ENCODE measurements around the gene NEDD4L. TPM values are rescaled to one million over a fixed set of nuclear protein-coding genes. Genes with fewer than 3 reads are reported as not detected.

Gene NEDD4L
- total and polyA plus RNA-seq, 8 donors, result 88.0 to 159 (median 95.2) TPM

GRCh38 chr18:58298251-58299134 lies 254.5 kb downstream of the NEDD4L start:
- H3K4me3 ChIP-seq, result no peak overlapping the region
- DNase-seq (no peak), ATAC-seq (no peak)
- no peak for TF ChIP-seq CTCF (IDR thresholded peaks at IDR 0.05)
- H3K27ac ChIP-seq, result no peak overlapping the region
- H3K27me3 ChIP-seq, result no peaks in the 10 kb centered on the region
- no peaks in the 10 kb centered on the region for H3K9me3 ChIP-seq
- peaks cover 0 to 5% of the 10 kb centered on the region in 2 donors for H3K4me1 ChIP-seq
- H3K36me3 ChIP-seq, result no peaks in the 10 kb centered on the region
- intact Hi-C loops (cut with DNase I), result no loop called here

GRCh38 chr18:58299135-58299473 lies 255.1 kb downstream of the NEDD4L start:
- no peak overlapping the region for H3K4me3 ChIP-seq
- H3K36me3 ChIP-seq, result no peaks in the 10 kb centered on the region
- no peak for TF ChIP-seq CTCF (IDR thresholded peaks at IDR 0.05)
- no peaks in the 10 kb centered on the region for H3K27me3 ChIP-seq
- no peak for ATAC-seq
- peaks cover 0 to 9% of the 10 kb centered on the region in 2 donors for H3K4me1 ChIP-seq
- H3K9me3 ChIP-seq, result no peaks in the 10 kb centered on the region
- intact Hi-C loops (cut with DNase I), result no loop called here
- DNase-seq, result no peak
- no peak overlapping the region for H3K27ac ChIP-seq

GRCh38 chr18:58299936-58300335 lies 255.9 kb downstream of the NEDD4L start:
- Histone ChIP-seq H3K27me3 (no peaks in the 10 kb centered on the region), H3K36me3 (no peaks in the 10 kb centered on the region), H3K4me3 (no peak overlapping the region), H3K4me1 (peaks cover 0 to 9% of the 10 kb centered on the region in 2 donors), H3K27ac (no peak overlapping the region), H3K9me3 (no peaks in the 10 kb centered on the region)
- no peak for ATAC-seq
- TF ChIP-seq CTCF (IDR thresholded peaks at IDR 0.05), result no peak
- intact Hi-C loops (cut with DNase I), result no loop called here
- DNase-seq, result no peak

- TF ChIP-seq CTCF (IDR thresholded peaks at IDR 0.05), result no peak
- H3K4me1 ChIP-seq, result peaks cover 0 to 9% of the 10 kb centered on the region in 2 donors
- H3K9me3 ChIP-seq, result peaks cover 0 to 9% of the 10 kb centered on the region in 2 donors
- no peak overlapping the region for H3K27ac ChIP-seq
- ATAC-seq (no peak), DNase-seq (no peak)
- H3K4me3 ChIP-seq, result no peak overlapping the region
- no peaks in the 10 kb centered on the region for H3K27me3 ChIP-seq
- no peaks in the 10 kb centered on the region for H3K36me3 ChIP-seq
- intact Hi-C loops (cut with DNase I), result no loop called here
These were observed 256.8 kb downstream of the NEDD4L start for GRCh38 chr18:58300867-58301266.

- ATAC-seq (peak; percentile 64), DNase-seq (no peak)
- peaks cover 0 to 9% of the 10 kb centered on the region in 2 donors for H3K4me1 ChIP-seq
- H3K4me3 ChIP-seq, result no peak overlapping the region
- no peaks in the 10 kb centered on the region for H3K36me3 ChIP-seq
- intact Hi-C loops (cut with DNase I), result no loop called here
- H3K27me3 ChIP-seq, result no peaks in the 10 kb centered on the region
- no peak overlapping the region for H3K27ac ChIP-seq
- no peak for TF ChIP-seq CTCF (IDR thresholded peaks at IDR 0.05)
- H3K9me3 ChIP-seq, result peaks cover 0 to 16% of the 10 kb centered on the region in 2 donors
These were observed 258.8 kb downstream of the NEDD4L start for GRCh38 chr18:58302811-58303210.

Data from left lung (tissue), 10 donors.